ENCODE measurements around the gene CCDC159. TPM values are rescaled to one million over a fixed set of nuclear protein-coding genes. Genes with fewer than 3 reads are reported as not detected.
A peak's percentile ranks its signal among the peaks of the same experiment; 100 is the strongest.

CCDC159 gene
- total and polyA plus RNA-seq, 2 of the 13 experiments (the other 11 are each of a cell fraction or from before 2014, with no cell fraction given): 1.7 to 6.3 TPM

- TF ChIP-seq ZNF251 (CRISPR knock-in tag; IDR thresholded peaks at IDR 0.05) (no peak), GRHL1 (CRISPR knock-in tag; conservative IDR thresholded peaks at IDR 0.05) (no peak), HNF4A (CRISPR knock-in tag; IDR thresholded peaks at IDR 0.05) (no peak), ZNF629 (CRISPR knock-in tag; conservative IDR thresholded peaks at IDR 0.05) (peak; percentile 91), RXRA (CRISPR knock-in tag; IDR thresholded peaks at IDR 0.05) (peak; percentile 80; the same call in 1 of the 2 replicates), SRF (IDR thresholded peaks at IDR 0.05; ENCODE audit: low read depth, low read length) (no peak), GMEB1 (CRISPR knock-in tag; IDR thresholded peaks at IDR 0.05; ENCODE audit: borderline replicate concordance) (peak; percentile 90), PLSCR1 (CRISPR knock-in tag; IDR thresholded peaks at IDR 0.05; ENCODE audit: borderline replicate concordance) (no peak), ZNF670 (CRISPR knock-in tag; IDR thresholded peaks at IDR 0.05; ENCODE audit: borderline replicate concordance) (no peak), SAFB2 (CRISPR knock-in tag; IDR thresholded peaks at IDR 0.05; ENCODE audit: borderline replicate concordance, low read depth) (0 out of 2 replicates have a peak, but pooled peaks have one; percentile 56), XBP1 (CRISPR knock-in tag; IDR thresholded peaks at IDR 0.05) (no peak), MEIS1 (CRISPR knock-in tag; IDR thresholded peaks at IDR 0.05; ENCODE audit: borderline replicate concordance) (peak; percentile 88), ZNF24 (IDR thresholded peaks at IDR 0.05) (no peak), NCOA2 (CRISPR knock-in tag; IDR thresholded peaks at IDR 0.05) (peak; percentile 22; the same call in 1 of the 2 replicates), ZBTB1 (CRISPR knock-in tag; IDR thresholded peaks at IDR 0.05; ENCODE audit: borderline replicate concordance) (no peak), ZKSCAN1 (IDR thresholded peaks at IDR 0.05; ENCODE audit: low read length) (no peak), ATF5 (CRISPR knock-in tag; IDR thresholded peaks at IDR 0.05; ENCODE audit: low read depth) (no peak), RFX1 (IDR thresholded peaks at IDR 0.05) (no peak; the same call in 1 of the 2 replicates), ZNF33A (CRISPR knock-in tag; IDR thresholded peaks at IDR 0.05; ENCODE audit: borderline replicate concordance) (0 out of 2 replicates have a peak, but pooled peaks have one; percentile 78), TBP (CRISPR knock-in tag; IDR thresholded peaks at IDR 0.05) (no peak), SMAD3 (CRISPR knock-in tag; IDR thresholded peaks at IDR 0.05) (peak; percentile 68), ZNF484 (CRISPR knock-in tag; IDR thresholded peaks at IDR 0.05; ENCODE audit: borderline replicate concordance, low read depth) (no peak), KAT7 (CRISPR knock-in tag; IDR thresholded peaks at IDR 0.05; ENCODE audit: borderline replicate concordance) (no peak), HOXA5 (CRISPR knock-in tag; IDR thresholded peaks at IDR 0.05) (0 out of 2 replicates have a peak, but pooled peaks have one; percentile 53), SYNCRIP (IDR thresholded peaks at IDR 0.05; ENCODE audit: insufficient read depth, low read depth, low read length) (no peak), PAWR (CRISPR knock-in tag; IDR thresholded peaks at IDR 0.05; ENCODE audit: borderline replicate concordance) (no peak), SP5 (CRISPR knock-in tag; IDR thresholded peaks at IDR 0.05; ENCODE audit: borderline replicate concordance, low read depth) (peak; percentile 58; the same call in 1 of the 2 replicates)
Measured at GRCh38 chr19:11374433-11375142, 28.3 kb downstream of the CCDC159 start, which contains the start of gene SWSAP1 (continued).
